ENCODE data around the gene ELL2.
"Not testable (repeated sequence)": the region's sequence is repeated elsewhere in the genome, so short reads cannot be mapped to it uniquely, and the experiment has no call there.

The ELL2 gene

DNA sequence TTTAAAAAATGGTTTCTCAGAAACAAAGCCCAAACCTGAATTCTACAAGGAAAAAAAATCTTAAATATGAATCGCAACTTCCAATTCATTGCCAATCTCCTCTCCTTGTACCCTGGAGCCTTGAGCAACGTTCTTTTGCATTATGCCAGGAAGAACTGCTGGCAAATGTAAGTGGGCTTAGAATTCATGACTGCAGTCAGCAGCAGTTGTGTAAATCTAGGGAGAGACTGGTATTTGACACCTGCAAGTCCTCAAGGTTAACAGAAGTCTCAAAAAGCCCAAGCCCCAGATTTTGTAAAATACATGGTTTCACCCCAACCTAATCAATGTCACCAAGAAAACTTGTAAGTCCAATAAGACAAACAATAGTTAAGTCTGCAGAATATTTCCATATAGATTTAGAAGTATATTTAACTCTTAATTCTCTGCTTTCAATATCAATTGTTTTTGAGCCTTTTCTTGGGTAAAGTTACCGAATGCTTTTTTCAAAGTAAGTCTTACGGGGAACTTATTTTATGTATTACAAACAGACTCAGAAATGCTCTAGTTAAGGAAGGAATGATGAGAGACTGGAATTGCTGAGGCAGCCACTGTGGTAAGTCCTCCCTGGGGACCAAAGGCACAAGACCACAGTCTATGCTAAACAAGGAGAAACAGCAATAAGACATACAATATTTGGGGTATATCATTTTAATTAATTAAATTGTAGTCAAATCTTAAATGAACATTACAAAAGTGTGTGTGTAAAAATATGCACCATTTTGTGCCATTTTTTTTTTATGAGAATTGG, 31.3 kb downstream of the ELL2 start:
- H3K4me1 ChIP-seq (ENCODE audit: control insufficient read depth, insufficient read depth, low read length, unreplicated experiment), result peaks cover 41% of the 10 kb centered on the region
- peaks cover 89% of the 10 kb centered on the region for H3K79me2 ChIP-seq (ENCODE audit: control insufficient read depth, insufficient read depth, low read length, unreplicated experiment)
- H2AFZ ChIP-seq (ENCODE audit: low read length, unreplicated experiment), result no peak overlapping the region
- peaks cover 11% of the 10 kb centered on the region for H3K36me3 ChIP-seq (ENCODE audit: insufficient read depth, low read length)
- H3K27ac ChIP-seq (ENCODE audit: low read depth, low read length), result no peak overlapping the region
- no peaks in the 10 kb centered on the region for H3K27me3 ChIP-seq (ENCODE audit: insufficient read depth, low read length)
- H3K4me3 ChIP-seq (ENCODE audit: low read depth, low read length), result no peak overlapping the region

DNA sequence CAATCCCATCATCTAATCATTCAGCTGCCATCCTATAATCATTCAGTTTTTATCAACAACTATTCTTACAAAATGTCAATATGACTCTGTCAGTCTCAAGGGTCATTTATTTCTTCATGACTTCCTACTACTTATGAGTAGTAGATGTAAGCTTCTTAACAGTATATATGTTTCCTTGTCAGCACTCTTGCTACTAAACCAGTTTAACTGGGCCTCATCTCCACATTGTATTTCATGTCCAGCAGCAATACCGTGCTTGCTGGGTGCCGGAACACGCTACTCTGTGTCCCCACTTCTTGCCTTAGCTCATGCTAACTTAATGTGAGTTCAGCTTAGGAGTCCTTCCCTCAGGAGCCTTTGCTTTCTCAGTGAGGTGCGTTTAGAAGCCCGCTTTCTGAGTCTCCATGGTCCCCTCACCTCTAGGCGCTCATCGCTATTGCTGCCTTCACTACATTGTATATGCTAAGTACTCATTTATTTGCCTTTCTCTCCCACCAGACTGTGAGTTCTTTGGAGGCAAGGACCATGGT, 32.9 kb downstream of the ELL2 start:
- peak overlapping the region; percentile 1; the same call in 1 of the 2 replicates for H3K27ac ChIP-seq (ENCODE audit: low read depth, low read length)
- no peak overlapping the region for H3K4me3 ChIP-seq (ENCODE audit: low read depth, low read length)
- H3K27me3 ChIP-seq (ENCODE audit: insufficient read depth, low read length), result no peaks in the 10 kb centered on the region
- peaks cover 16% of the 10 kb centered on the region for H3K36me3 ChIP-seq (ENCODE audit: insufficient read depth, low read length)
- peaks cover 88% of the 10 kb centered on the region for H3K79me2 ChIP-seq (ENCODE audit: control insufficient read depth, insufficient read depth, low read length, unreplicated experiment)
- no peak overlapping the region for H2AFZ ChIP-seq (ENCODE audit: low read length, unreplicated experiment)
- peaks cover 41% of the 10 kb centered on the region for H3K4me1 ChIP-seq (ENCODE audit: control insufficient read depth, insufficient read depth, low read length, unreplicated experiment)

DNA sequence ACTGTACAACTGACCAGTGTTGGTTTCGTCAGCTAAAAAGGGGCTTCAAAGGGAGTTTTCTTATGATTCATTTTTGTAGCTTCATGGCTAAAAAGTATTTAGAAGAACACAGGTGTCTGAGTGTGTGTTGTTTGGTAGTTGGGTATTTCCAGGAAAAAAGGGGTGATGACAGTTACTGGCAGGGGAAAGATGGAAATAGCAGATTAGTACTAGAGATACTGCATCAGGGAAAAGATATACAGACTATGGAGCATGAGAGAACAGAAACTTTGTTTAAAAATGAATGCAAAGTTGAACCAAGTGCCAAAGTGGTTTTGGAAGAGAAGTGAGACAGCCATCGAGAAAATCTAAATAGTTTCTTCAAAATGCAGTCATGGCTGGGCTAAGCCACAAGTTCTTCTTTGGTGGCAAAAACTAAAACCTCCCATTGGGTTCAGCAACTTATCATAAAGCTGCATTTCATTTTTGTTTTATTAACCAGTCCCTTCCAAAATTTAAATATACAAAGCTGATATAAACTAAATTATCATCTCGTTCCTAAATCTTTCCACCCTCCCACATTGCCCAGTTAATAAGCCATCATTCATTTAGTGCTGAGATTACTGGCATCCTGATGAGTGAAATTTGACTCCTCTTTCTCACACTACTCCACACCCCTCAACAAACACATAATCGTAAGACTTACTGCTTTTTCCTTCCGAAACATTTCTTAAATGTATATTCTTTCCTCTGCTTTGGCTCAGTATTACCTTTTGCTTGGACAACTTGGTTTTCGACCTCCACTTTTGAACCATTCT, 33.5 kb downstream of the ELL2 start:
- H3K27me3 ChIP-seq (ENCODE audit: insufficient read depth, low read length), result no peaks in the 10 kb centered on the region
- no peak overlapping the region for H3K4me3 ChIP-seq (ENCODE audit: low read depth, low read length)
- peaks cover 90% of the 10 kb centered on the region for H3K79me2 ChIP-seq (ENCODE audit: control insufficient read depth, insufficient read depth, low read length, unreplicated experiment)
- H3K27ac ChIP-seq (ENCODE audit: low read depth, low read length), result peak overlapping the region; percentile 1; the same call in 1 of the 2 replicates
- H3K4me1 ChIP-seq (ENCODE audit: control insufficient read depth, insufficient read depth, low read length, unreplicated experiment), result peaks cover 41% of the 10 kb centered on the region
- H2AFZ ChIP-seq (ENCODE audit: low read length, unreplicated experiment), result no peak overlapping the region
- peaks cover 20% of the 10 kb centered on the region for H3K36me3 ChIP-seq (ENCODE audit: insufficient read depth, low read length)

GRCh38 chr5:95927300-95927699, 34.4 kb downstream of the ELL2 start:
- peaks cover 27% of the 10 kb centered on the region for H3K36me3 ChIP-seq (ENCODE audit: insufficient read depth, low read length)
- not testable (repeated sequence) for H3K27ac ChIP-seq (ENCODE audit: low read depth, low read length); H3K4me3 ChIP-seq (ENCODE audit: low read depth, low read length); H3K27me3 ChIP-seq (ENCODE audit: insufficient read depth, low read length); H2AFZ ChIP-seq (ENCODE audit: low read length, unreplicated experiment)
- peaks cover 89% of the 10 kb centered on the region for H3K79me2 ChIP-seq (ENCODE audit: control insufficient read depth, insufficient read depth, low read length, unreplicated experiment)
- peaks cover 38% of the 10 kb centered on the region for H3K4me1 ChIP-seq (ENCODE audit: control insufficient read depth, insufficient read depth, low read length, unreplicated experiment)

DNA sequence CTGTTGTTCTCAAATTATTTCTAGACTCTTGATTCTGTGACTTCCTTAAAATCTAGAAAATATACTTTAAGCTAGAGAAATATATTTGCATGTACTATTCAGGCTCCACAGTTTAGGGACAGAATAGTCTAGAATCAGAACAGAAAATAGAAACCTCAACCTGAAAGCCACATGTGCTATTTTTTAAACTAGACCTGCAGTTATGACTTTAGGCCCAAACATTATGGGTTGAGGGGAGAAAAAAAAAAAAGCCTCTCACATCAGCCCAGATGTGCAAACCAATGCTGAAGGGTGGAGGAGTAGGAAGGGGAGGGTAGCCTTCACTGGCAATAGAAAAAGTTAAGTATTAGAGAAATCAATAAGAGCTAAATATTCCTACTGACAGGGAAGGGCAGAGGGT, 35.7 kb downstream of the ELL2 start:
- H3K4me3 ChIP-seq (ENCODE audit: low read depth, low read length), result no peak overlapping the region
- H3K36me3 ChIP-seq (ENCODE audit: insufficient read depth, low read length), result peaks cover 20% of the 10 kb centered on the region
- H3K4me1 ChIP-seq (ENCODE audit: control insufficient read depth, insufficient read depth, low read length, unreplicated experiment), result peaks cover 27% of the 10 kb centered on the region
- H3K27ac ChIP-seq (ENCODE audit: low read depth, low read length), result no peak overlapping the region
- H3K79me2 ChIP-seq (ENCODE audit: control insufficient read depth, insufficient read depth, low read length, unreplicated experiment), result peaks cover 88% of the 10 kb centered on the region
- no peaks in the 10 kb centered on the region for H3K27me3 ChIP-seq (ENCODE audit: insufficient read depth, low read length)
- no peak overlapping the region for H2AFZ ChIP-seq (ENCODE audit: low read length, unreplicated experiment)

DNA sequence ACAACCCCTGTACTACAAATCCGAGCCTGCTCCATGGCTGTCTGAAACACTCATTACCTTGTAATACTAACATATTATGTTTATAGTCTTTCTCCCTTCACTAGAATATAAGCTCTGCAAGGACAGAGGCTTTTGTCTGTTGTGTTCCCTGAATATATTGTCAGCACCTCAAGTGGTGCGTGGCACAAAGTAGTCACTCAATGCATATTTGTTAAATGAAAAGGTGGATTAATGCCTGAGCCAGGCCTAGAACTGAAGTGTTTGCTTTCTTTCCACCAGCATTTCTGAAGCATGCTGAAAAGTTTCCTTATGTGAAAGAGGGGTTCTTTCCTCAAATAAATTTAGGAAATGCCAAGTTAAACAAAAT, 36.3 kb downstream of the ELL2 start:
- H3K27me3 ChIP-seq (ENCODE audit: insufficient read depth, low read length), result no peaks in the 10 kb centered on the region
- H3K79me2 ChIP-seq (ENCODE audit: control insufficient read depth, insufficient read depth, low read length, unreplicated experiment), result peaks cover 89% of the 10 kb centered on the region
- H3K27ac ChIP-seq (ENCODE audit: low read depth, low read length), result no peak overlapping the region
- H3K4me3 ChIP-seq (ENCODE audit: low read depth, low read length), result no peak overlapping the region
- peaks cover 23% of the 10 kb centered on the region for H3K4me1 ChIP-seq (ENCODE audit: control insufficient read depth, insufficient read depth, low read length, unreplicated experiment)
- H2AFZ ChIP-seq (ENCODE audit: low read length, unreplicated experiment), result no peak overlapping the region
- H3K36me3 ChIP-seq (ENCODE audit: insufficient read depth, low read length), result peaks cover 19% of the 10 kb centered on the region

DNA sequence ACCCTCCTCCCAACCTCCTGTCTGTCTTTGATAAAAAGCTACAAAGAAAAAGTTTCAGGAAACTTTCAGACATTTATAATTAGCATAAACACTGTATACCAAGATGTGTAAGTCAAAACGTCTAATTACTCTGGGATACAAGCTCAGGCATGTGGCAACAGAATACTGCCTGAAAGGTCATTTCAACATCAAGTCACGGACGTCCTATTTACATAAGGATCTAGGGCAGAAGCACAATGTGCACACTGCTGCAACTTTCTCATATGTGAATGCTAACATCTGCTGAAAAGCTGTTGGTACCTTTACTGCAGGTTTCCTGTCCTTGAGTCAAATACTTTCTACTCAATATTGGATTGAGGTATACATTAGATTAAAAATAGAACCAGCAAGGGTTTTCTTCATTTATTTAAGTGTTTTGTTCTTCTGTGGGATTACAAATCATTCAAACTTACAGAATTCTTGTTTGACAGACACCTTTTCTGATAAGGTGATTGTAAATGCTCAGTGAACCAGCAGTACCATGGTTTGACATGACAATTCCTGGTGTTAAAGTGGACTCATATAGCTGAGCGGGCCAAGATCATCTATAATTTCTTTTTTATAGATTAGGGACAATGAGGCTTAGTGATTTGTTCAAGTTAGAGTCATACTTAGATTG, 36.8 kb downstream of the ELL2 start:
- peaks cover 21% of the 10 kb centered on the region for H3K4me1 ChIP-seq (ENCODE audit: control insufficient read depth, insufficient read depth, low read length, unreplicated experiment)
- H3K27ac ChIP-seq (ENCODE audit: low read depth, low read length), result no peak overlapping the region
- H3K4me3 ChIP-seq (ENCODE audit: low read depth, low read length), result no peak overlapping the region
- no peak overlapping the region for H2AFZ ChIP-seq (ENCODE audit: low read length, unreplicated experiment)
- H3K36me3 ChIP-seq (ENCODE audit: insufficient read depth, low read length), result peaks cover 20% of the 10 kb centered on the region
- H3K27me3 ChIP-seq (ENCODE audit: insufficient read depth, low read length), result no peaks in the 10 kb centered on the region
- peaks cover 86% of the 10 kb centered on the region for H3K79me2 ChIP-seq (ENCODE audit: control insufficient read depth, insufficient read depth, low read length, unreplicated experiment)

GRCh38 chr5:95923918-95924544, 37.6 kb downstream of the ELL2 start:
- no peaks in the 10 kb centered on the region for H3K27me3 ChIP-seq (ENCODE audit: insufficient read depth, low read length)
- H2AFZ ChIP-seq (ENCODE audit: low read length, unreplicated experiment), result no peak overlapping the region
- H3K36me3 ChIP-seq (ENCODE audit: insufficient read depth, low read length), result peaks cover 23% of the 10 kb centered on the region
- H3K79me2 ChIP-seq (ENCODE audit: control insufficient read depth, insufficient read depth, low read length, unreplicated experiment), result peaks cover 90% of the 10 kb centered on the region
- H3K27ac ChIP-seq (ENCODE audit: low read depth, low read length), result no peak overlapping the region
- H3K4me1 ChIP-seq (ENCODE audit: control insufficient read depth, insufficient read depth, low read length, unreplicated experiment), result peaks cover 21% of the 10 kb centered on the region
- no peak overlapping the region for H3K4me3 ChIP-seq (ENCODE audit: low read depth, low read length)

GRCh38 chr5:95922798-95923197, 38.9 kb downstream of the ELL2 start:
- H3K36me3 ChIP-seq (ENCODE audit: insufficient read depth, low read length), result peaks cover 31% of the 10 kb centered on the region
- peaks cover 90% of the 10 kb centered on the region for H3K79me2 ChIP-seq (ENCODE audit: control insufficient read depth, insufficient read depth, low read length, unreplicated experiment)
- no peaks in the 10 kb centered on the region for H3K27me3 ChIP-seq (ENCODE audit: insufficient read depth, low read length)
- H3K4me3 ChIP-seq (ENCODE audit: low read depth, low read length), result no peak overlapping the region
- H2AFZ ChIP-seq (ENCODE audit: low read length, unreplicated experiment), result no peak overlapping the region
- H3K4me1 ChIP-seq (ENCODE audit: control insufficient read depth, insufficient read depth, low read length, unreplicated experiment), result peaks cover 28% of the 10 kb centered on the region
- no peak overlapping the region for H3K27ac ChIP-seq (ENCODE audit: low read depth, low read length)

GRCh38 chr5:95921501-95921900, 40.1 kb downstream of the ELL2 start:
- H3K27me3 ChIP-seq (ENCODE audit: insufficient read depth, low read length), result no peaks in the 10 kb centered on the region
- peaks cover 38% of the 10 kb centered on the region for H3K36me3 ChIP-seq (ENCODE audit: insufficient read depth, low read length)
- H3K4me1 ChIP-seq (ENCODE audit: control insufficient read depth, insufficient read depth, low read length, unreplicated experiment), result peaks cover 37% of the 10 kb centered on the region
- no peak overlapping the region for H3K27ac ChIP-seq (ENCODE audit: low read depth, low read length)
- H2AFZ ChIP-seq (ENCODE audit: low read length, unreplicated experiment), result no peak overlapping the region
- no peak overlapping the region for H3K4me3 ChIP-seq (ENCODE audit: low read depth, low read length)
- H3K79me2 ChIP-seq (ENCODE audit: control insufficient read depth, insufficient read depth, low read length, unreplicated experiment), result peaks cover 93% of the 10 kb centered on the region
